ENCODE data around the gene EBLN2.

The EBLN2 gene

DNA sequence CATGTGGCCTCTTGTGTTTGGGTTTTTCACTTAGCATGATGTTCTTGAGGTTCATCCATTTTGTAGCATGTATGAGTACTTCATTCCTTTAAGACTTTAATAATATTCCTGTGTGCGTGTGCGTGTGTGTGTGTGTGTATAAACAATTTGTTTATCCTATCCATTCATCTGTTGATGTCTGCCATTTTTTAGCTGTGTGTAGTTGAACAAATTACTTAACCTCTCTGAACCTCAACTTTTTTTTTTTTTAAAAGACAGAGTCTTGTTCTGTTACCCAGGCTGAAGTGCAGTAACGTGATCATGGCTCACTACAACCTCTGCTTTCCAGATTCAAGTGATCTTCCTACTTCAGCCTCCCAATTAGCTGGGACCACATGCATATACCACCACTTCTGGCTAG lies 47.3 kb downstream of the EBLN2 start:
- DNase-seq, result no peak

DNA sequence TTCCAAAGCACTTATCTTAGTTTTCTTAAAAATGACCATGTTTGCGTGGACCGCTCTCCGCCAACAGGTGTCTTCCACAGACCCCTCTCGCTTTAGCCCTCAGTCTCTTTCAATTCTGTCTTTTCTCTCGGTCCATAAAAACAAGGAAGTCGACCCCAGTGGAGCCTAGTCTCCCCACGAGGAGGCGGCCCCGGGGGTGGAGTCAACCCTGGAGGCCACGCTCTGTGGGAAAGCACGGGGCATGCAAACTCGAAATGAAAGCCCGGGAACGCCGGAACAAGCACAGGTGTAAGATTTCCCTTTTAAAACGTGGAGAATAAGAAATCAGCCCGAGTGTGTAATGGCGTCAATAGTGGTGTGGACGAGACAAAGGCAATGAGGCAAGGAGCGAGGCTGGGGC lies 49.1 kb downstream of the EBLN2 start:
- no peak for DNase-seq

Measured in right hindlimb (tissue), 1 donor.